Coronary artery (tissue), 2 donors: ENCODE results near the gene SLC7A14.

ENCODE experiments used
- DNase-seq: peaks from one replicate; pipeline ENCODE4 v3.0.0-alpha.2; 2017; ENCODE audit warnings: low spot score
- H3K27ac ChIP-seq, 2 donors: fragments of 200-600 bp; sonication (generic); one replicate each; pipeline ENCODE4 v1.5.1; 2016 to 2019
- H3K4me3 ChIP-seq: fragments of 200-600 bp; sonication (generic); 2 replicates; pipeline ENCODE4 v1.5.1; 2016; ENCODE audit warnings: mild to moderate bottlenecking, moderate library complexity
- TF ChIP-seq, protein P1 (sequence below): fragments of 200-600 bp; sonication (generic); IDR thresholded peaks from one replicate; pipeline ENCODE4 v1.5.1; 2019; ENCODE audit warnings: antibody characterized with exemption

Gene SLC7A14

DNA sequence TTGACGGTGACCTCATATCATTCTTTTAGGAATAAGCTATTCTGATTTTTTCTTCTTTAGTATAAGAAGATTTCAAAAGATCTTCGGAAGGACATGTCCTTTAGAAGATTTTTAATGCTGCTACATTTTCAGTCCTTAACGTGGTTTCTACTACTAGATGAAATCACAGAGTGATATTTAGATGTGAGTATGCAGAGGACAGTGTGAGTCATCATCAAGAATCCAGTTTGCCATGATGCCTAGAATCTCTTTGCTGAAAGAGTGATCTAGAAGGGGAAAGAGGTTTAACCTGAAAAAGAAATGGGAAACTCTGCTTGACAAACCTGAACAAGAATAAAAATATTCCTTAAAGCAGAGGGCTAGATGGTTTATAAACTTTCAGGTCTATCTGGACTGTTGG lies 43.2 kb downstream of the SLC7A14 start:
- Histone ChIP-seq H3K4me3 (no peak overlapping the region), H3K27ac (no peak overlapping the region)
- DNase-seq = no peak
- TF ChIP-seq, protein P1, sequence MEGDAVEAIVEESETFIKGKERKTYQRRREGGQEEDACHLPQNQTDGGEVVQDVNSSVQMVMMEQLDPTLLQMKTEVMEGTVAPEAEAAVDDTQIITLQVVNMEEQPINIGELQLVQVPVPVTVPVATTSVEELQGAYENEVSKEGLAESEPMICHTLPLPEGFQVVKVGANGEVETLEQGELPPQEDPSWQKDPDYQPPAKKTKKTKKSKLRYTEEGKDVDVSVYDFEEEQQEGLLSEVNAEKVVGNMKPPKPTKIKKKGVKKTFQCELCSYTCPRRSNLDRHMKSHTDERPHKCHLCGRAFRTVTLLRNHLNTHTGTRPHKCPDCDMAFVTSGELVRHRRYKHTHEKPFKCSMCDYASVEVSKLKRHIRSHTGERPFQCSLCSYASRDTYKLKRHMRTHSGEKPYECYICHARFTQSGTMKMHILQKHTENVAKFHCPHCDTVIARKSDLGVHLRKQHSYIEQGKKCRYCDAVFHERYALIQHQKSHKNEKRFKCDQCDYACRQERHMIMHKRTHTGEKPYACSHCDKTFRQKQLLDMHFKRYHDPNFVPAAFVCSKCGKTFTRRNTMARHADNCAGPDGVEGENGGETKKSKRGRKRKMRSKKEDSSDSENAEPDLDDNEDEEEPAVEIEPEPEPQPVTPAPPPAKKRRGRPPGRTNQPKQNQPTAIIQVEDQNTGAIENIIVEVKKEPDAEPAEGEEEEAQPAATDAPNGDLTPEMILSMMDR = no peak

- Histone ChIP-seq H3K27ac (no peak overlapping the region), H3K4me3 (no peak overlapping the region)
- no peak for DNase-seq
- TF ChIP-seq, protein P1 = no peak
Measured at GRCh38 chr3:170539897-170540296, 46.0 kb downstream of the SLC7A14 start.

DNA sequence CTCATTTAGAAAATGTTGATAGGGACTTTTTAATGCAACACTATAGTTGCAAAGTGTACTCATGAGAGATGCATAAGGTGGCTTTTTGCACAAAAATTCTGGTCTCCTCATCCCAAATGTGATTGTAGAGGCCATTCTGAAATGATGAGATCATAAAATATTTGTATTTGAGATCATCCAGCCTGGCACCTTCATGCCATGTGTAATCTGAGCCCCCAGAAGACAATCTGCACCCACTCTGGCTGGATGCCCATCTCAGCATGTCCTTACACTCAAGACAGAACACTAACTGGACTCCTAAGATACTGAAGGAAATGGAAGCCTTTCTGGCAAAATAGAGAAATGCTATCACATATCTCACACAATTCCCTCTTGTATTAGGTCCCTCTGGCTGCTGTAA lies 49.2 kb downstream of the SLC7A14 start:
- TF ChIP-seq, protein P1 = no peak
- no peak for DNase-seq
- Histone ChIP-seq H3K4me3 (no peak overlapping the region), H3K27ac (no peak overlapping the region)

- Histone ChIP-seq H3K27ac (no peak overlapping the region), H3K4me3 (no peak overlapping the region)
- TF ChIP-seq, protein P1 = no peak
- no peak for DNase-seq
Measured at GRCh38 chr3:170534227-170534626, 51.6 kb downstream of the SLC7A14 start.

DNA sequence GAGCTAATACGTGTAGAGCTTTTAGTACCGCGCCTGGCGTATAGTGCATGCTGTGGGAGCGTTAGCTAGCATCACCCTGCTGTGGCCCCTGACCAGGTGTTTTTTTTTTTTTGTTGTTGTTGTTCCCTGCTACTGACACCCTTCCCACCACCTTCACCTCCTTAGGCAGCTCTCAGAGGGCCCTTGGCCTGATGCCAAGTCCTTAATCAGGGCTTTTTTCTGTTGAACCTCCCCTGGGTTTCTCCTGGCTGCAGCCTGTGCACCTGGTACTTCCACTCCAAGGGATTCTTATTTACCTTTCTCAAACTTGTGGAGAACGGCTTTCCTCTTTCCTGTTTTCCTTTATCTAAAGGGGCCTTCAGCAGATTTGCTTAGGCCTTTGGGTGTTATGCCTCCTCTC lies 53.3 kb downstream of the SLC7A14 start:
- H3K27ac ChIP-seq = no peak overlapping the region
- no peak for DNase-seq
- no peak overlapping the region for H3K4me3 ChIP-seq
- TF ChIP-seq, protein P1 = no peak

DNA sequence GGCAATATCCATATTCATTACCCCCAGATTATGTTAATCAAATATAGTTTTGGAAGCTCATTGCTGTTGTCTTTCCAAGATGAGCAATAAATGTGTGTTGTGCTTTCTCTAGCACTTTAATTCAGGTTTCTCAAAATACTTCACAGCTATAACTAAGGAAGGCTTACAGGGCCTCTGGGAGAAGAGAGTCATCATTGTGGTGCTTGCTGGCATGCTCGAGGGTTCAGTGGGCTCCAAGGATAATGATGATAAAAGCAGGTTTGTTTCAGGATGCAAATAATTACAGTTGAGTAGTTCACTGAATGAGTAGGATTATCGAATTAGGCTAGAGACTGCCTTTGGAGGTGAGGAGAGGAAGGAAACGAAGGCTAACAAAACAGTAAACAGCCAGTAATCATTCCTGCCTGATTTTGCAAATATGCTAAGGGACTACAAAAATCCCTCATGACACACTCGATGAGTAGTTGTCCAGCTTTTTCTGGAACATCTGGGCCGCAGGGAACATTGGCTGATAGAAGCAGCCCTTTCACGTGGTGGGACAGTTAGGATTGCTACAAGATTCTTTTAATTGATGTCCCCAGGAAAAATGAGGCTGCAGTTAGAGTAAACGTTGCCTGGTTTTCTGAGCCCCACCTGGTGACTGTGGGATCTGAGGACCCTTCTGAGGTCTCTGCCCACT lies 54.1 kb downstream of the SLC7A14 start:
- DNase-seq = no peak
- TF ChIP-seq, protein P1 = no peak
- H3K27ac ChIP-seq = peak overlapping the region in 1 of 2 donors; percentile 9
- no peak overlapping the region for H3K4me3 ChIP-seq

DNA sequence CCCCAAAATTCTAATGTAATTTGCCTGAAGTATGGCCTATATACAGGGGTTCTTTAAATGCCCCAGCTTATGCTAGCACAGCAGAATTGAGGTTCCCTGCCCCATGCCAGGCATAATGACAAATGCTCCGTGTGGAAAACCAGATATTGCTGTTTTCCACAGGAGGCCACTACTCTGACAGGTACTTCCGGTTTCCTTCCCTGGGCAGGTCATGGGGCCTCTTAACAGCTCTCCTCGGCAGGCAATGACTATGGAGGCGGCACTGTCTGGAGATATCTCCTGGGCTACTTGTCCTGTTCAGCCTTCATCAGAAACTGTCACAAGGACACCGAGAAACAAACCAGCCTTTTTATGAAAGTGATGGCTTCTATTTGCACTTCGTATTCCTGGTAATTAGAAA lies 54.8 kb downstream of the SLC7A14 start:
- no peak for DNase-seq
- TF ChIP-seq, protein P1 = no peak
- Histone ChIP-seq H3K27ac (no peak overlapping the region), H3K4me3 (no peak overlapping the region)
